BJ (cell line): ENCODE data around the gene CTNNA1. TPM values are rescaled to one million over a fixed set of nuclear protein-coding genes. Genes with fewer than 3 reads are reported as not detected.

ENCODE experiments used
- CTCF ChIA-PET: fragments of 350-600 bp; formaldehyde crosslinking; extraction: SDS; loops from one replicate; lab custom pipeline; 2021; ENCODE audit warnings: antibody characterized with exemption, inconsistent platforms; lab: Yijun Ruan, JAX
- POLR2A ChIA-PET: fragments of 300-600 bp; sonication (Branson Sonifier 250); formaldehyde crosslinking; extraction: SDS; loops from one replicate; lab custom pipeline; 2021; ENCODE audit warnings: antibody characterized with exemption; lab: Charles Lee
- DNase-seq: peaks from one replicate; pipeline ENCODE4 v3.0.0-alpha.2; 2011; ENCODE audit warnings: low read depth
- H3K27me3 ChIP-seq: 2 replicates; pipeline ENCODE4 v1.6.0; 2011; ENCODE audit warnings: low read length; ENCODE audit not compliant: control insufficient read depth, insufficient read depth
- H3K36me3 ChIP-seq: 2 replicates; pipeline ENCODE4 v1.5.1; 2011; ENCODE audit warnings: low read length; ENCODE audit not compliant: control insufficient read depth, insufficient read depth
- H3K4me3 ChIP-seq: 2 replicates; pipeline ENCODE4 v1.5.1; 2011; ENCODE audit warnings: low read depth, mild to moderate bottlenecking, control low read depth, low read length
- polyA plus RNA-seq: library from polyadenylated mRNA; depleted of rRNA; stranded (reverse); fragments of >200 nt; gene quantifications from 2 replicates; pipeline ENCODE4 v1.2.3, GENCODE V29; 2011
- TF ChIP-seq, protein P1 (sequence below): IDR thresholded peaks from 2 replicates; pipeline ENCODE4 v1.5.1; 2011; ENCODE audit warnings: low read depth, mild to moderate bottlenecking, control low read depth, inconsistent platforms, low read length, moderate library complexity; ENCODE audit not compliant: insufficient read depth

Gene CTNNA1
- polyA plus RNA-seq, 1 experiment, result 169 TPM

- no peak for DNase-seq
- TF ChIP-seq, protein P1, sequence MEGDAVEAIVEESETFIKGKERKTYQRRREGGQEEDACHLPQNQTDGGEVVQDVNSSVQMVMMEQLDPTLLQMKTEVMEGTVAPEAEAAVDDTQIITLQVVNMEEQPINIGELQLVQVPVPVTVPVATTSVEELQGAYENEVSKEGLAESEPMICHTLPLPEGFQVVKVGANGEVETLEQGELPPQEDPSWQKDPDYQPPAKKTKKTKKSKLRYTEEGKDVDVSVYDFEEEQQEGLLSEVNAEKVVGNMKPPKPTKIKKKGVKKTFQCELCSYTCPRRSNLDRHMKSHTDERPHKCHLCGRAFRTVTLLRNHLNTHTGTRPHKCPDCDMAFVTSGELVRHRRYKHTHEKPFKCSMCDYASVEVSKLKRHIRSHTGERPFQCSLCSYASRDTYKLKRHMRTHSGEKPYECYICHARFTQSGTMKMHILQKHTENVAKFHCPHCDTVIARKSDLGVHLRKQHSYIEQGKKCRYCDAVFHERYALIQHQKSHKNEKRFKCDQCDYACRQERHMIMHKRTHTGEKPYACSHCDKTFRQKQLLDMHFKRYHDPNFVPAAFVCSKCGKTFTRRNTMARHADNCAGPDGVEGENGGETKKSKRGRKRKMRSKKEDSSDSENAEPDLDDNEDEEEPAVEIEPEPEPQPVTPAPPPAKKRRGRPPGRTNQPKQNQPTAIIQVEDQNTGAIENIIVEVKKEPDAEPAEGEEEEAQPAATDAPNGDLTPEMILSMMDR, result no peak
- Histone ChIP-seq H3K4me3 (no peak overlapping the region), H3K36me3 (peaks cover 4% of the 10 kb centered on the region), H3K27me3 (no peaks in the 10 kb centered on the region)
- POLR2A ChIA-PET, result no interaction called here
- CTCF ChIA-PET, result no interaction called here
These were observed 197.3 kb downstream of the CTNNA1 start for GRCh38 chr5:138950421-138951031.

- CTCF ChIA-PET, result no interaction called here
- POLR2A ChIA-PET, result no interaction called here
These were observed 198.1 kb downstream of the CTNNA1 start for GRCh38 chr5:138951091-138951985.

GRCh38 chr5:138951986-138952735, 198.9 kb downstream of the CTNNA1 start:
- H3K36me3 ChIP-seq, result peaks cover 1% of the 10 kb centered on the region
- ChIA-PET CTCF (no interaction called here), POLR2A (no interaction called here)
- no peak overlapping the region for H3K4me3 ChIP-seq
- no peaks in the 10 kb centered on the region for H3K27me3 ChIP-seq
- no peak for DNase-seq
- TF ChIP-seq, protein P1, result no peak

More at GRCh38 chr5:138951091-138951985, 198.1 kb downstream of the CTNNA1 start:
- TF ChIP-seq, protein P1, result no peak
- Histone ChIP-seq H3K36me3 (peaks cover 2% of the 10 kb centered on the region), H3K4me3 (no peak overlapping the region), H3K27me3 (no peaks in the 10 kb centered on the region)
- DNase-seq, result no peak

DNA sequence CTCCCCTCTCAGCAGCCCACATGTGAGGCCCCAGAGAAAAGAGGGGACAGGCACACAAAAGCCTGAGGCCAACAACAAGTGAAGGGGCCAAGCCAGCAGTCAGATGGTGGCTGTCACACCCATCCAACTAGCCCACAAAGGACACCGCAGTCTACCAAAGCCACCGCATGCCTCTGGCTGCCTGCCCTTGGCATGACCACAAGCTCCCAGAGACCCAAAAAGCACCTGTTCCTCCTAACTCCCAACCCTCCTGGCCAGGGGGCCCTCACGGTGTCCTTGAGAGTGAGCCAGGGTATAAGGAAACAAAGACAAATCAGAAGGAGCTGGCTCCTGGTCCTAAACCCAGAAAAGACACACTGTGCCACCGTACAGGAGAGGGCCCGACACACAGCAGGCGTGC, 199.7 kb downstream of the CTNNA1 start:
- CTCF ChIA-PET, result no interaction called here

More for the DNA sequence above, 199.7 kb downstream of the CTNNA1 start:
- TF ChIP-seq, protein P1, result no peak
- no peak overlapping the region for H3K4me3 ChIP-seq
- DNase-seq, result no peak
- POLR2A ChIA-PET, result interaction anchor here (0.6 to 0.7 kb wide), 2 partner anchors 315 to 410 kb away, joined by 3 read pairs; partner anchors contain the start of gene ETF1
- peaks cover 1% of the 10 kb centered on the region; the same call in 1 of the 2 replicates for H3K36me3 ChIP-seq
- H3K27me3 ChIP-seq, result no peaks in the 10 kb centered on the region
